OCI-LY1 (cell line): ENCODE results near the gene NOX3.

Source experiments
- CTCF ChIP-seq: fragments of 200-600 bp; sonication (generic), shearing (Covaris generic); IDR thresholded peaks from 2 replicates; pipeline ENCODE4 v1.5.1; 2017; ENCODE audit warnings: mild to moderate bottlenecking, antibody characterized with exemption, low read length, moderate library complexity, mixed read lengths
- EZH2 ChIP-seq: fragments of 200-600 bp; sonication (generic), shearing (Covaris generic); IDR thresholded peaks from 2 replicates; pipeline ENCODE4 v1.8.0; 2017; ENCODE audit warnings: borderline replicate concordance, mixed run types, mild to moderate bottlenecking, antibody characterized with exemption, low read length, moderate library complexity, mixed read lengths

DNA sequence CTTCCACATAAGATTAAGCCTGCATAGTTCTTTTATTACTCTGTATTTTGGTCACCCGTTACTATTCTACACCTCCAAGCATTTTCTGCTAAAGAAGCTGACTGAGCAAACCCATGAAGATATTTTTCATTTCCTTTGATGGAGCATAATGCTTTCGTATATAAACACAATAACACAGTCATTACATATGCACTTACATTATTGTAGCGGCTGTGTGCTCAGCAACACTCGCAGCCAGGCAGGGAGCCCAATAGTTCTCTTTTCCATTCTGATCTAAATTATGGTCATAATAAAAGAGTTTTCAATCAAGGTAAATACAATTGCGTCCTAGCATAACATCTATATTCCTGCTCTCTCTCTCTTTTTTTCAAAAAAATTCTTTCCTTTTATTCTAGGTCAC, 71.7 kb downstream of the NOX3 start:
- TF ChIP-seq CTCF (no peak), EZH2 (no peak)
